HG03045 (cell line): Measurements from ENCODE around the gene AGPS.
"Not testable (repeated sequence)": the region's sequence is repeated elsewhere in the genome, so short reads cannot be mapped to it uniquely, and the experiment has no call there.

Experiments used
- ATAC-seq: cut with Tn5 transposase; IDR thresholded peaks from one replicate; pipeline ENCODE4 v1.9.1; 2021; ENCODE audit warnings: mild to moderate bottlenecking, moderate library complexity; ENCODE audit not compliant: unreplicated experiment

Gene AGPS

GRCh38 chr2:177410629-177411028 is 18.1 kb downstream of the AGPS start:
- ATAC-seq = not testable (repeated sequence)

GRCh38 chr2:177413703-177414102 is 21.1 kb downstream of the AGPS start:
- ATAC-seq = no peak

- ATAC-seq = no peak
These were observed 26.7 kb downstream of the AGPS start for GRCh38 chr2:177419274-177419673.

- no peak for ATAC-seq
These were observed 29.7 kb downstream of the AGPS start for GRCh38 chr2:177422271-177422670.

- ATAC-seq = not testable (repeated sequence)
These were observed 31.5 kb downstream of the AGPS start for GRCh38 chr2:177424120-177424519.

GRCh38 chr2:177424620-177425019 is 32.0 kb downstream of the AGPS start:
- not testable (repeated sequence) for ATAC-seq

- no peak for ATAC-seq
These were observed 34.7 kb downstream of the AGPS start for GRCh38 chr2:177427316-177427715.

GRCh38 chr2:177427936-177428335 is 35.4 kb downstream of the AGPS start:
- ATAC-seq = not testable (repeated sequence)

- no peak for ATAC-seq
These were observed 37.2 kb downstream of the AGPS start for GRCh38 chr2:177429688-177430325.

GRCh38 chr2:177430411-177430810 is 37.8 kb downstream of the AGPS start:
- ATAC-seq = no peak

- ATAC-seq = not testable (repeated sequence)
These were observed 38.6 kb downstream of the AGPS start for GRCh38 chr2:177431111-177431725.

GRCh38 chr2:177432703-177433102 is 40.1 kb downstream of the AGPS start:
- ATAC-seq = no peak

- no peak for ATAC-seq
These were observed 40.8 kb downstream of the AGPS start for GRCh38 chr2:177433402-177433801.

- ATAC-seq = no peak
These were observed 41.9 kb downstream of the AGPS start for GRCh38 chr2:177434475-177434874.

GRCh38 chr2:177445200-177445599 is 52.6 kb downstream of the AGPS start:
- ATAC-seq = no peak

GRCh38 chr2:177448031-177448430 is 55.5 kb downstream of the AGPS start:
- ATAC-seq = no peak

- ATAC-seq = no peak
These were observed 56.6 kb downstream of the AGPS start for GRCh38 chr2:177449159-177449558.

GRCh38 chr2:177455187-177455586 is 62.6 kb downstream of the AGPS start:
- no peak for ATAC-seq

GRCh38 chr2:177459756-177460155 is 67.2 kb downstream of the AGPS start:
- not testable (repeated sequence) for ATAC-seq

GRCh38 chr2:177460973-177461585 is 68.5 kb downstream of the AGPS start:
- no peak for ATAC-seq

GRCh38 chr2:177464549-177464948 is 72.0 kb downstream of the AGPS start:
- no peak for ATAC-seq

- no peak for ATAC-seq
These were observed 73.0 kb downstream of the AGPS start for GRCh38 chr2:177465400-177466138.
